ENCODE results near the gene GALR2.

DNA sequence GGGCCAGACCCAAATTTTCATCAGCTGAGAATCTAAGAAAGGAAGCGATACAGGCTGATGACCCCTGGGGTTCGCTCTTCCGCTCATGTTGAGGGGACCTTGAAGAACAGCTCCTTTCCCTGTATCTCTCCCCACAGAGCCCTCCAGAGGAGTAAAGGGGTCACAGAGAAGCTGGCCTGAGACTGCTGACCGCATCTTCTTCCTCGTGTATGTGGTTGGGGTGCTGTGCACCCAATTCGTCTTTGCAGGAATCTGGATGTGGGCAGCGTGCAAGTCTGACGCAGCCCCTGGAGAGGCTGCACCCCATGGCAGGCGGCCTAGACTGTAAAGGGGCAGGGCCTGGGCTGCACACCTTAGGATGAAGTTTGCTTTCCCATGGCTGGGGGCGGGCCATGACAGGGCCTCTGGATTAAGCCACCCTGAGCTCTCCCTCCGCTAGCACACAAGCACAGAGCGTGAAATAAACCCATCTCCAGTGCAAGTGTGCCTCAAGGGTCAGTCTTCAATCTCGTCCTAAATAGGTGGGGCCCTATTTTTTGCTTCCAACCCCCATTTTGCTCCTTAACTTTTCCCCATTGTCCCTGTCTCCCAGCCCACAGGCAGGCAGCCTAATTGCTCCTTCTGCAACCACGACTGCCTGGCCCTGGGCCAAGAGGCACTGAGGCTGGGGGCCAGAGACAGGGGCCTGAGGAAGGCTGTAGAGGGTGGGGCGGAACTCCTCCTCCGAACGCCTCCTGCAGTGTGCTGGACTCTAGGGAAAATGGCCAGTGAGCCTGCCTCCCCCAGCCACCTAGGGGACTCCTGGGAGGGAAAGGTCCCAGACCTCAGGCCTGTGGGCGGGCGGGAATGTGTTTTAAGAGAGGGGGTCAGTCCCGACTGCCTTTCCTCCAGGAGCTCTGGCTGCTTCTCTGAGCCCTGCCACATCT lies 8.0 kb downstream of the GALR2 start:
- TF ChIP-seq, protein P1, sequence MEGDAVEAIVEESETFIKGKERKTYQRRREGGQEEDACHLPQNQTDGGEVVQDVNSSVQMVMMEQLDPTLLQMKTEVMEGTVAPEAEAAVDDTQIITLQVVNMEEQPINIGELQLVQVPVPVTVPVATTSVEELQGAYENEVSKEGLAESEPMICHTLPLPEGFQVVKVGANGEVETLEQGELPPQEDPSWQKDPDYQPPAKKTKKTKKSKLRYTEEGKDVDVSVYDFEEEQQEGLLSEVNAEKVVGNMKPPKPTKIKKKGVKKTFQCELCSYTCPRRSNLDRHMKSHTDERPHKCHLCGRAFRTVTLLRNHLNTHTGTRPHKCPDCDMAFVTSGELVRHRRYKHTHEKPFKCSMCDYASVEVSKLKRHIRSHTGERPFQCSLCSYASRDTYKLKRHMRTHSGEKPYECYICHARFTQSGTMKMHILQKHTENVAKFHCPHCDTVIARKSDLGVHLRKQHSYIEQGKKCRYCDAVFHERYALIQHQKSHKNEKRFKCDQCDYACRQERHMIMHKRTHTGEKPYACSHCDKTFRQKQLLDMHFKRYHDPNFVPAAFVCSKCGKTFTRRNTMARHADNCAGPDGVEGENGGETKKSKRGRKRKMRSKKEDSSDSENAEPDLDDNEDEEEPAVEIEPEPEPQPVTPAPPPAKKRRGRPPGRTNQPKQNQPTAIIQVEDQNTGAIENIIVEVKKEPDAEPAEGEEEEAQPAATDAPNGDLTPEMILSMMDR (optimal IDR thresholded peaks at IDR 0.05 in 1 of 3, IDR thresholded peaks at IDR 0.05 in 1 of 3, conservative IDR thresholded peaks at IDR 0.05 in 1 of 3; ENCODE audit: extremely low read depth in 1 of 3, insufficient read depth in 2 of 3, low read length in 3 of 3) = no peak
- TF ChIP-seq EZH2 (IDR thresholded peaks at IDR 0.05; ENCODE audit: low read length) = no peak
